Ishikawa (cell line): ENCODE results near the gene RAD9A.
A peak's percentile ranks its signal among the peaks of the same experiment; 100 is the strongest.

Source experiments
- CEBPB ChIP-seq: IDR thresholded peaks from 2 replicates; pipeline ENCODE4 v1.6.1; 2012
- CREB1 ChIP-seq: IDR thresholded peaks from 2 replicates; pipeline ENCODE4 v1.6.1; 2012; ENCODE audit warnings: low read depth
- EP300 ChIP-seq: IDR thresholded peaks from 2 replicates; pipeline ENCODE4 v1.6.1; 2012; ENCODE audit warnings: borderline replicate concordance
- TCF12 ChIP-seq: IDR thresholded peaks from 2 replicates; pipeline ENCODE4 v1.6.1; 2012; ENCODE audit warnings: low read depth
- TF ChIP-seq, protein P1 (sequence below): IDR thresholded peaks from 2 replicates; pipeline ENCODE4 v1.6.1; 2012; ENCODE audit warnings: low read depth, mild to moderate bottlenecking
- TF ChIP-seq, protein P2 (sequence below): IDR thresholded peaks from 2 replicates; pipeline ENCODE4 v1.6.1; 2012
- TF ChIP-seq, protein P3 (sequence below): IDR thresholded peaks from 2 replicates; pipeline ENCODE4 v1.6.1; 2012

DNA sequence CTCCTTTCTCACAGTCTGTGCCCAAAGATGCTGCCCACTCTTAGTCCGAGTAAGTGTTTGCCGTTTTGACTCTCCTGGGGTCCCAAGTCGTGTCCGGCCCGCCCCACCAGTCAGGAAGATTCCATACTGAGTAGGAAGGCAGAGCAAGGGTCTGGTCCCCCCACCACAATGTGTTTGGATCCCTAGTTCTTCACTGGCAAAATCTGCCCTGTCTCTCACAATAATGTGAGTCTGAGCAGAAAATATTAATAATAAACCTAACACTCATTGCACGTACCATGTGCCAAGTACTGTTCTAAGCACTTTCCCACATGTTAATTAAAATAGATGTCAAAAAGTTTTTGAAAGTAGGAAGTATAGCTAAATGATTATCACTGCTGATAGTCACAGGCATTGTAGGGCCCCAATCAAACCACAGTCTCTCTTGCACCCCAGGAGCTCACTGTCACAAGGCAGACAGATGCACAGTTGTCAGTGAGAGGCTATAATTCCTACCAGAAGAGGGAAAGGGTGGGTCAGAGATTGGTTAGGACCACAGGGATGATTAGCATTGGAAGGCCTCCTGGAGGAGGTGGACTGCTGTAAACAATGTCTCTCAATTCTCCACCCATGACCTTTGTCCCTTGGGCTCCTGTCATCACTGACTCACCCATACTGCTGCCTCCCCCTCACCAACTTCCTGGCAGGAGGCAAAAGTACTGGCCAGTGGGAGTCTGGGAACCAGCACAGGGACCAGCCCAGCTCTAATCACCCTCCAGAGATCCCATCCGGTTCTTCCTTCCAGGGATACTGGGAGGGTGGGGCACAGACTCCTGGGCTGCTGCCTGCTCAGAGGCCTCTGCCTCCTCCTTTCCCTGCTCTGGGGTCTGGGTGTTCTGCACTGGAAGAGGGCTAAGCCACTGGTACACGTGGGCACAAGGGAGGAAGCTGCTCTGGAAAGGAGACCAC is 37.4 kb upstream of the RAD9A start:
- TF ChIP-seq CEBPB (no peak), TCF12 (no peak), CREB1 (no peak), EP300 (peak; percentile 49; the same call in 1 of the 2 replicates)
- TF ChIP-seq, protein P1, sequence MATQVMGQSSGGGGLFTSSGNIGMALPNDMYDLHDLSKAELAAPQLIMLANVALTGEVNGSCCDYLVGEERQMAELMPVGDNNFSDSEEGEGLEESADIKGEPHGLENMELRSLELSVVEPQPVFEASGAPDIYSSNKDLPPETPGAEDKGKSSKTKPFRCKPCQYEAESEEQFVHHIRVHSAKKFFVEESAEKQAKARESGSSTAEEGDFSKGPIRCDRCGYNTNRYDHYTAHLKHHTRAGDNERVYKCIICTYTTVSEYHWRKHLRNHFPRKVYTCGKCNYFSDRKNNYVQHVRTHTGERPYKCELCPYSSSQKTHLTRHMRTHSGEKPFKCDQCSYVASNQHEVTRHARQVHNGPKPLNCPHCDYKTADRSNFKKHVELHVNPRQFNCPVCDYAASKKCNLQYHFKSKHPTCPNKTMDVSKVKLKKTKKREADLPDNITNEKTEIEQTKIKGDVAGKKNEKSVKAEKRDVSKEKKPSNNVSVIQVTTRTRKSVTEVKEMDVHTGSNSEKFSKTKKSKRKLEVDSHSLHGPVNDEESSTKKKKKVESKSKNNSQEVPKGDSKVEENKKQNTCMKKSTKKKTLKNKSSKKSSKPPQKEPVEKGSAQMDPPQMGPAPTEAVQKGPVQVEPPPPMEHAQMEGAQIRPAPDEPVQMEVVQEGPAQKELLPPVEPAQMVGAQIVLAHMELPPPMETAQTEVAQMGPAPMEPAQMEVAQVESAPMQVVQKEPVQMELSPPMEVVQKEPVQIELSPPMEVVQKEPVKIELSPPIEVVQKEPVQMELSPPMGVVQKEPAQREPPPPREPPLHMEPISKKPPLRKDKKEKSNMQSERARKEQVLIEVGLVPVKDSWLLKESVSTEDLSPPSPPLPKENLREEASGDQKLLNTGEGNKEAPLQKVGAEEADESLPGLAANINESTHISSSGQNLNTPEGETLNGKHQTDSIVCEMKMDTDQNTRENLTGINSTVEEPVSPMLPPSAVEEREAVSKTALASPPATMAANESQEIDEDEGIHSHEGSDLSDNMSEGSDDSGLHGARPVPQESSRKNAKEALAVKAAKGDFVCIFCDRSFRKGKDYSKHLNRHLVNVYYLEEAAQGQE = no peak
- TF ChIP-seq, protein P2, sequence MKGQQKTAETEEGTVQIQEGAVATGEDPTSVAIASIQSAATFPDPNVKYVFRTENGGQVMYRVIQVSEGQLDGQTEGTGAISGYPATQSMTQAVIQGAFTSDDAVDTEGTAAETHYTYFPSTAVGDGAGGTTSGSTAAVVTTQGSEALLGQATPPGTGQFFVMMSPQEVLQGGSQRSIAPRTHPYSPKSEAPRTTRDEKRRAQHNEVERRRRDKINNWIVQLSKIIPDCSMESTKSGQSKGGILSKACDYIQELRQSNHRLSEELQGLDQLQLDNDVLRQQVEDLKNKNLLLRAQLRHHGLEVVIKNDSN = no peak
- TF ChIP-seq, protein P3, sequence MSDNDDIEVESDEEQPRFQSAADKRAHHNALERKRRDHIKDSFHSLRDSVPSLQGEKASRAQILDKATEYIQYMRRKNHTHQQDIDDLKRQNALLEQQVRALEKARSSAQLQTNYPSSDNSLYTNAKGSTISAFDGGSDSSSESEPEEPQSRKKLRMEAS = no peak
